Heart right ventricle (tissue), 16 donors: ENCODE results near the gene KCTD1. TPM values are rescaled to one million over a fixed set of nuclear protein-coding genes. Genes with fewer than 3 reads are reported as not detected.

Source experiments
- ATAC-seq, 8 donors: fragments of 200-7000 bp; cut with Tn5 transposase; one replicate each; pipeline ENCODE4 v1.9.1; 2020; ENCODE audit warnings: mild to moderate bottlenecking in 8 of 8, moderate library complexity in 8 of 8, moderate number of reproducible peaks in 1 of 8
- DNase-seq, 2 donors: peaks; one replicate each; pipeline ENCODE4 v3.0.0-alpha.2; 2020
- H3K27ac ChIP-seq, 10 donors: fragments of 200-600 bp; sonication (generic) in 2 of 10; one replicate each; pipeline versions ENCODE4 v1.5.0 to v1.8.0; 2020 to 2022; ENCODE audit warnings: mild to moderate bottlenecking in 3 of 10
- H3K27me3 ChIP-seq, 7 donors: fragments of 200-600 bp; one replicate each; pipeline ENCODE4 v1.8.0; 2021 to 2022; ENCODE audit warnings: mild to moderate bottlenecking in 2 of 7
- H3K36me3 ChIP-seq, 9 donors: fragments of 200-600 bp; sonication (generic) in 1 of 9; one replicate each; pipeline versions ENCODE4 v1.5.0 to v1.8.0; 2020 to 2022; ENCODE audit warnings: mild to moderate bottlenecking in 2 of 9
- H3K4me1 ChIP-seq, 9 donors: fragments of 200-600 bp; sonication (generic) in 1 of 9; one replicate each; pipeline versions ENCODE4 v1.5.0 to v1.8.0; 2020 to 2022; ENCODE audit warnings: mild to moderate bottlenecking in 4 of 9
- H3K4me3 ChIP-seq, 10 donors: fragments of 200-600 bp; sonication (generic) in 2 of 10; one replicate each; pipeline versions ENCODE4 v1.5.0 to v1.8.0; 2020 to 2022; ENCODE audit warnings: mild to moderate bottlenecking in 7 of 10, moderate library complexity in 2 of 10
- H3K9me3 ChIP-seq, 11 donors: fragments of 200-600 bp in 10 of 11; sonication (generic) in 2 of 11; one replicate each; pipeline versions ENCODE4 v1.5.0 to v1.8.0; 2013 to 2022; ENCODE audit warnings: mild to moderate bottlenecking in 2 of 11, control low read depth in 1 of 11, moderate library complexity in 1 of 11
- CTCF ChIP-seq, 9 donors: fragments of 200-600 bp; sonication (generic) in 2 of 9; IDR thresholded peaks; one replicate each; pipeline versions ENCODE4 v1.5.0 to v1.8.0; 2021 to 2022; ENCODE audit warnings: antibody characterized with exemption in 9 of 9, mild to moderate bottlenecking in 5 of 9, moderate library complexity in 1 of 9
- whole genome bisulfite sequencing, 2 donors: extraction: QIAGEN DNeasy Blood & Tissue Kit; methylation state at CpG; one replicate each; pipeline ENCODE4 v1.1.7; 2013; ENCODE audit warnings: inconsistent platforms in 1 of 2; 5-methylcytosine and 5-hydroxymethylcytosine counted together
- intact Hi-C, 10 donors: fragments of 100-400 bp; cut with DNase I; formaldehyde crosslinking; loops; one replicate each; pipeline versions ENCODE4 v1.11.1 to v1.14.2; 2022
- polyA plus RNA-seq, 2 donors: library from polyadenylated mRNA; stranded (reverse); fragments of 200-250 nt; gene quantifications; one replicate each; pipeline ENCODE4 v1.2.3, GENCODE V29; 2013
- total RNA-seq, 10 donors: library from RNA; stranded (reverse); fragmentation: NEBNext Ultra II Directional in 3 of 10; extraction: Animal tissue kit (Norgen Biotek cat#: 25700) in 3 of 10; gene quantifications; one replicate each; pipeline versions ENCODE4 v1.2.1 to v1.2.4, GENCODE V29; 2021 to 2023
- donor health status: Arrhythmogenic right ventricular cardiomyopathy.
- donor health status: ischemic (EF 13 %, LVEDD 7.1; RV severe dilation, severe dysfunction).
- donor health status: healthy with polysubstance abuse.
- donor health status: DM: no; HTN: yes; CAD: no.
- donor health status: DM: no; HTN: no; CAD: no.
- donor health status: ischemic (EF 25% LVEDD 6.9; RV normal size, moderate dysfunction).
- donor health status: ischemic (EF 25% LVEDD 5.7; RV mildly dilated, moderate dysfunction).
- donor health status: healthy.
- donor health status: DM: yes; HTN: yes; CAD: no.
- donor health status: Ischemic cardiomyopathy.
- donor health status: ischemic (EF 35%, LVEDD 5.7; RV mildly dilated, moderate dysfunction).
- donor health status: nonischemic (EF 11% LVEDD 7.7; RV severe dilation, severe dysfunction).
- donor health status: DM: yes; HTN: yes; CAD: no.
- donor health status: PGD.
- donor health status: ischemic (EF 29% LVEDD 5.4; RV normal size, mild dysfunction).
- donor health status: nonischemic (EF 23%, LVEDD 6.1; RV moderate dilation, normal function).

KCTD1 gene
- total and polyA plus RNA-seq, 12 donors, result 7.5 to 16.7 (median 10.7) TPM

DNA sequence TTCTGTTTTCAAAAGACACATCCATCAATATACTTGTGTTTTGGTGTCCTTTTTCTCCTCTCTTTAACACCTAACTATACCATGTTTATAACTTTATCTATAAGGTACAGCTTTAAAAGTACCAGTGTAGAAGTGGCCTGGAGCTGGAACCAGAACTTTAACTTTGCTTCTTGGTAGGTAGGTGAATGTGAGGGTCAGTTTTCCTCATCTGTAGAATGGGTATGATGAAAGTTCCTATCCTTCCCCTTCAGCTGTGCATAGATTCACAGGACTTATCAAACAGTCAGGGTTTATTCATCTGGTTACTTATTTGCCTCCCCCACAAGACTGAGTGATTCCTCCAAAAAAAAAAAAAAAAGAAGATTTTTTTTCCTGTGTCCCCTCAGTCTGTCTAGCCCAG lies 12.7 kb downstream of the KCTD1 start:
- H3K36me3 ChIP-seq, result no peaks in the 10 kb centered on the region
- no peak for TF ChIP-seq CTCF (IDR thresholded peaks at IDR 0.05)
- ATAC-seq, result no peak
- DNase-seq, result no peak
- no peak overlapping the region for H3K27ac ChIP-seq
- no peak overlapping the region for H3K4me3 ChIP-seq
- H3K4me1 ChIP-seq, result peaks cover 0 to 8% (median 0%) of the 10 kb centered on the region in 9 donors
- no peaks in the 10 kb centered on the region for H3K27me3 ChIP-seq
- no peaks in the 10 kb centered on the region for H3K9me3 ChIP-seq
- intact Hi-C loops, result no loop called here

GRCh38 chr18:26532367-26533340 lies 15.7 kb downstream of the KCTD1 start:
- DNase-seq, result no peak
- Histone ChIP-seq H3K27me3 (no peaks in the 10 kb centered on the region), H3K36me3 (no peaks in the 10 kb centered on the region), H3K4me1 (no peaks in the 10 kb centered on the region), H3K27ac (no peak overlapping the region), H3K4me3 (no peak overlapping the region), H3K9me3 (no peaks in the 10 kb centered on the region)
- ATAC-seq, result no peak
- intact Hi-C loops, result no loop called here
- 91 to 93% methylated on average over 9 of the region's 9 CpGs for WGBS, 2 donors
- TF ChIP-seq CTCF (IDR thresholded peaks at IDR 0.05), result no peak

- WGBS, 2 donors, result 78 to 81% methylated on average over 4 of the region's 4 CpGs
- intact Hi-C loops, result no loop called here
- Histone ChIP-seq H3K36me3 (no peaks in the 10 kb centered on the region), H3K4me1 (no peaks in the 10 kb centered on the region), H3K27ac (no peak overlapping the region), H3K9me3 (no peaks in the 10 kb centered on the region), H3K27me3 (no peaks in the 10 kb centered on the region), H3K4me3 (no peak overlapping the region)
- DNase-seq (no peak), ATAC-seq (no peak)
- TF ChIP-seq CTCF (IDR thresholded peaks at IDR 0.05), result no peak
Measured at GRCh38 chr18:26531605-26532298, 16.6 kb downstream of the KCTD1 start.

DNA sequence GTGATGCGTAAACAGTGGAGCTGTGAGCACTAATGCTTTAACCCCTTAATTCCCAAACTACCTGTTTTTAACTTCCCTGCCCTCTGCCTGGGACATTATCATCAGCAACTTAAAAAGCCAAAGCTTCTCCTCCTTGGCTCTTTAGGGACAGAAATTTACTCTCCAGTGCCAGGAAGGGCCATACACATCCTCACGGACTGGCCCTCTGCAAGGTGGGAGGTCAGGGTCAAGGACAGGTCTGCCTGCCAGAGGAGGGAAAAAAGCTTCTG lies 21.5 kb downstream of the KCTD1 start:
- no peaks in the 10 kb centered on the region for H3K27me3 ChIP-seq
- H3K36me3 ChIP-seq, result no peaks in the 10 kb centered on the region
- no peak overlapping the region for H3K4me3 ChIP-seq
- H3K4me1 ChIP-seq, result no peaks in the 10 kb centered on the region
- TF ChIP-seq CTCF (IDR thresholded peaks at IDR 0.05), result no peak
- intact Hi-C loops, result no loop called here
- WGBS, 2 donors, result 69 to 80% methylated on average over 2 of the region's 2 CpGs
- no peaks in the 10 kb centered on the region for H3K9me3 ChIP-seq
- no peak for DNase-seq
- no peak for ATAC-seq
- H3K27ac ChIP-seq, result no peak overlapping the region
